ENCODE measurements around the gene ERF.

Gene ERF

DNA sequence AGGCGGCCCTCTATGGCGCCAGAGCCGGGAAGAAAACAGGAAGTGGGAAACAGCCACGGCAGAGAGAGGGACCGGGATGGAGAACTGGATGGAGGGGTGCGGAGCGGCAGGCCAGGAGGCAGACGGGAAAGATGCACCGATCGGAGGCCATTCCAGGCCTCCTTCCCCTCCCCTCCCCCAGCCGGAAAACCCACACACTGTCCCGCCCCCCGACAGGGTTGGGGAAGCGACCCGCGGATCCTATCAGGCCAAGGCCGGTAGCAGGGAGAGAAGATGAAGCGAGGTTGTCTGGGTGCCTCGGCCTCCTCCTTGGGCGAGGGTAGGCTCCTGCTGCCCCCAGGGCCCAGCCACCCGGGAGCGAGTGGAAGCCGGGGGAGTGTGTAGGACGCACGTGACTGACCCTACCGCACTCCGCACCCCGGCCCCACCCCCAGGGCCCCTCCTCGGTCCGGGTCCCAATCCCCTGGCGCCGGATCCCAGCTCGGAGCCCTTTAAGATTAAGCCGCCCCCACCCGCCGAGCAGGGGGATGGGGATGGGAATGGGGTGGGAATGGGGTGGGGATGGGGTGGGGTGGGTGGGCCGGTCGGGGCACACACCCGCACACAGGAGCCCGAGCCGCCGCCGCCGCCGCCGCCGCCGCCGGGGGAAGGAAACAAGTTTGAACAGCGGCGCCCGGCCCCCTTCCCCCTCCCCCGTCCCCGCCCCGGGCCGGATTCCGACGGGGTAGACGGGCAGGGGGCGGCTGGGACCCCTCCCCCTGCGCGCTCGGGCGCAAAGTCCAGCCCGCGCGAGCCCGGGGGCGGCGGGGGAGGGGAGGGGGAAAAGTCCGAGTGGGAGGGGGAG lies 1.5 kb downstream of the ERF start:
- peak; percentile 50 for DNase-seq (ENCODE audit: low read depth)

DNA sequence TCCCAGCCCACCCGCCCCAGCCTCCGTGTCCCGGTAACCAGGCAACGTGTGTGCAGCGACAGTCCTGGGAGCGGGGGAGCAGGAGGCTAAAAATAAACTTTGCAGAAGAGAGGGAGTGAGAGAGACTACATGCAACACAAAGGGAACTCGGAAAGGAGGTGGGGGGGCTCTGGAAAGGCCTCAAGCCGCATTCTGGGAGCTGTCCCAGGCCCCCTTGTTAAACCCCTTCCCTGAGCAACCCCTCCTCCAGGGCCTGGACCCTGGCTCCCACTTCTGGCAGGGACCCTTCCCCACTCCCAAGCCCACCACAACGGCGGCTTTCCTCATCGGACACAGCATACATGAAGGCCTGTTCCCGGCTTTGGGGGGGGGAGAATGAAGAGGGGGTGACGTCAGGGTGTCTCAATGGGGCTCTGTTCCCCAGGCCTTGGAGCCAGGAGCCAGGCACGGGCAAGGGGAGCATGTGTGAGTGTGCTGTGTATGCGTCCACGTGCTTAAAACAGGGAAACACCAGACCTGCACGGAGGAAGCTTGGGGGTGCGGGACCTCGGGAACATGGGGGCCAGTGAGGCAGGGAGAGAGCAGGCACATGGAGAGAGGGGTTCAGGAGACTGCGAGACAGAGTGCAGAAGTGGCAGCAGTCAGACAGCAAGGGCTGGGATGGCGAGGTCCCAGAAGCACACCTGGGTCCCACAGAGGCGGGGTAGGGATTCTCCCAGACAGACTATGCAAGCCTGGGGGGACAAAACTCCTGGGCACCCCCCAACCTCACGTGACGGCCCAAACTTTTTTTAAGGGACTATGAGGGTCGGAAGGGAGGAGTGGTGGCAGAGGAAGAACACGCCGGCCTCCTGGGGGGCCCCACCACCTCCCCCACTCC lies 2.3 kb downstream of the ERF start:
- DNase-seq (ENCODE audit: low read depth), result no peak

- DNase-seq (ENCODE audit: low read depth), result no peak
These were observed 3.2 kb downstream of the ERF start for GRCh38 chr19:42251572-42252358.

GRCh38 chr19:42250666-42251531 lies 4.0 kb downstream of the ERF start:
- DNase-seq (ENCODE audit: low read depth), result no peak

GRCh38 chr19:42250183-42250665 lies 4.7 kb downstream of the ERF start:
- DNase-seq (ENCODE audit: low read depth), result no peak

- no peak for DNase-seq (ENCODE audit: low read depth)
These were observed 5.2 kb downstream of the ERF start for GRCh38 chr19:42249769-42250168.

DNA sequence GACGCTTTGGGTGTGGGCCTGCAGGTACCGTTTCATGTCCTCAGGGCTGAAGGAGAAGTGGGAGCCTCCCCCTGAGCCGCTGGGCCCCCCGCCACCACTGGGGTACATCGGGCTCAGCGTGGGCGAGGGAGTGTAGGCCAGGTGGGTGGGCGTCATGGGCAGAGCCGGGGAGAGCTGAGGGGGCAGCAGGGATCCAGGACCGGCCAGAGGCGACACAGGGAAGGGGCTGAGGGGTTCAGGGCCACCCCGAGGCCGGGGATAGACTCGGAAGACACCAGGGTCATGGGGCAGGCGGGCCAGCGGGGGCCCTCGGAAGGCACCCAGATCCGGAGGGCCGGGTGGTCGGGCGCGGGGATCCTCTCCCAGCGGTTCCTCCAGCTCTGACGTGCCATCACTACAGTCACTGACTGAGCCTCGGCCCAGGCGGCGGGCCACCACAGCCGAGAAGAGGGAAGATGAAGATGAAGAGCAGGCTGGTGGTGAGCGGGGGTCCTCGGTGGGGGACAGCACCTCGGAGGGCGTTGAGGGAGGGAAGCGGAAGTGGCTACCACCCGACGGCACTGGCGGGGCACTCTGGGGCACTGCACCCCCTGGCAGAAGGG lies 5.7 kb downstream of the ERF start:
- DNase-seq (ENCODE audit: low read depth), result no peak

GRCh38 chr19:42248270-42249148 lies 6.4 kb downstream of the ERF start:
- DNase-seq (ENCODE audit: low read depth), result no peak

DNA sequence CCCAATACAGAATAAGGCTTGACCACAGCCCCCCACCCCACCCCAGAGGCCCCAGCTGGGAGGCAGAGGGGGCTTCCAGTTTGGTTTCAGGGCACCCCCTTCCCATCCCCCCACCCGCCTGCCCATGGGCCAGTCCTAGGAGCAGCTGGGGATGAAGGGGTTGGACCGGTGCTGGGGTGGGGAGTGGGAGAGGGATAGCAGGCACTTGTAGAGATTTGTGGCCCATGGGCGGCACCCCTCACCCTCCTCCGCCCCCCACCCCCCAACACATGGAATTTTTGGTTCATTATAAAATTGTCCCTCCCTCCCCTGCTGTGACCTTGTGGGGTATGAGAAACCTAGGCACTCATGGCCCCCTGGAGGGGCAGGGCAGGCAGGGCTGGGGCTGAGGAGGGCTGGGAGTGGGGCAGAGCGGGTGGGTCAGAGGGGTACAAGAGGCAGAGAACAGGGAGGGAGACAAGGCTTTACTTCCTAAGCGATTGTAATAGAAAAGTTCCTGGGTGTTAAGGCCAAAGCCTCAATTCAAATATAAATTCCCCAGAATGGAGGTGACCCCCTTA lies 7.2 kb downstream of the ERF start:
- no peak for DNase-seq (ENCODE audit: low read depth)

DNA sequence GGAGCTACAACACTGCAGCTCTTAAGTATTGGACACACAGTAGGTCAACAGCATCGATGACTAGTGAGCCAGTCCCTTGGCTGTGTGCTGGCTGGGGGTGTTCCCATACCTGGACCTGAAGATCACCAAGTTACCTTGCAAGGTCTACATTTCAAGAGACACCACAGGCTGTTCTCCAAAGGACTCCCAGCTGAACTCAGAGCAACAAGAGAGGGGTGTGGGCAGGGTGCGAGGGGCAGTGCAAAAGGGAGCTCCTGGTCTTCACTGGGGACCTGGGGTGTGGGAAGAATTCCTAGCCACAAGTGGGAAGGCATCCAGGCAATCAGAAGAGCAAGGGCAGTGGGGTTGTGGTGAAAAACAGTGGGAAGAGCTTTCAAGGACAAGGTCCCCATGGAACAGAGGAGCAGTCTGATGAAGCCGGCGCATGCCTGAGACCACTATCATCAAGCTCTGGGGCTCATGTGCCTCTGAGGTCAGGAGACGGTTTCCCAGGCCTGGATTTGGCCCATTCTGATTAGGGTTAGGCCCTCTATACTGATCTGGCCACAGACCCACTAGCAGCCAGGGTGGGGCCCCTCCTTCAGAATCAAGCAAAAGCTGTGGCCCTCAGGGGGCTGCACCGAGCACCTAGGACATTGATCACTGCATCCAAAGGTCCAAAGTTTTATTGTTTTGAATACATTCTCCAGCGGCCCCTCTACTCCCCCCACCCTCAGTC lies 7.8 kb downstream of the ERF start:
- no peak for DNase-seq (ENCODE audit: low read depth)

- DNase-seq (ENCODE audit: low read depth), result no peak
These were observed 8.6 kb downstream of the ERF start for GRCh38 chr19:42246143-42246921.

GRCh38 chr19:42245231-42245630 lies 9.7 kb downstream of the ERF start:
- DNase-seq (ENCODE audit: low read depth), result no peak

DNA sequence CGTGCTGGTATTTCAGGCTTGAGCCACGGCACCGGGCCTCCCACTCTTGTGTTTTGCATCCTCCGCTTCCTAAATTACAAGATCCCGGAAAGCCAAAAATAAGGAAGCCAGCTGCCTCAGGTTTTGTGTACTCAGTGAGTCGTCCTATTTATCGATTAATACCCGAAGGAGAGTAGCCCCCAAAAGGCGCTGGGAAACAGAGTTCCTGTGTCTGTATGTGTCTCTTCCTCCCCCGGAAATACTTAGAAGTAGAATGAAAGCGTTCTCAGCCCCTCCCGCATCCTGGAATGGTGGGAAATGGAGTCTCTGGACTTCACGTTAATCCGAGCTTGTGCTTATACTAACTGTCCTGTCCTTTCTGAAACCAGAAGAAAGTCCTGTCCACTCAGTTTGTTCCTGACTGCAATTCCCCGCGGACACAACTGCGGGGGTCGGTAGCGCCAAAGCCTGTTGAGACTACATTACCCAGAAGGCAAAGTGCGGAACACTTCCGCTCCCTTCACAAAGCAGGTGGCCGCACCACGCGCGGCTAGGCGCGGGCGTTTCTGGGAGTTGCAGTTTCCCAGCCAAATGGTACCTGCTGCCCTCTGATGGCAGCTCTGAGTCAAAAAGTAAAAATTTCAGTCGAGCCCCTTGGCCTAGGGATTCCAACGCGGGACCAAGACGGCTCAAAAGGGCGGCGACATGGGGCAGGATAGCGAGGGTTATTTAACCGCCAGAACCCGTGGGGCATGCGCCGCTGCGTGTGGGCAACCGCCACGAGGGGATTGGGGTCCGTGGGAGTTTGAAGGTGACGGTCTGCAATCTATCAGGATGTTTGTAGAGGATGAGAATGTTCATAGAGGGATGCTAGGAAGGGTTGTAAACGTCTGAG lies 10.3 kb downstream of the ERF start:
- peak; percentile 84 for DNase-seq (ENCODE audit: low read depth)

- DNase-seq (ENCODE audit: low read depth), result peak; percentile 92
These were observed 12.2 kb downstream of the ERF start, which contains the start of gene GSK3A for GRCh38 chr19:42242512-42243409. Gene GSK3A, minus strand, starts transcription at chr19:42242602. Its CDS starts 137 bp downstream, at chr19:42242465.

GRCh38 chr19:42242069-42242511 lies 12.8 kb downstream of the ERF start:
- no peak for DNase-seq (ENCODE audit: low read depth)

DNA sequence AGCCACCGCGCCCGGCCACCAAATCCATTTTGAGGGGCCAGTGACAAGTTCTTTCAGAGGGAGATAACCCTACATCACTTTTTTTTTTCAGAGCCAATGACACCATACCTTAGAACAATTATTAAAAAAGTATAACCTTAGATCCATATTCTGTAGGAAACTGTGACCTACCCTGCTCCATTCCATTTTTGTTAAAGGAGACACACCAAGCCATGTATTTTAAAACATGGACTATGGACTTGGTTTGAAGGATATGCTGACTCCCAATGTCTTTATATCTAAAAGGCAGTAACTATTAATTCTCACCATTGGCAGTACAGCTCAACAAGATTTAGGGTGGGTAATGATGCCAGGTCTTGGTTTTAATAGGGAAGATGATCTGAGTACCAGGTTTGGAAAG lies 13.6 kb downstream of the ERF start:
- no peak for DNase-seq (ENCODE audit: low read depth)
